Endothelial cell of umbilical vein (primary cell): ENCODE measurements around the gene SLC47A2. TPM values are rescaled to one million over a fixed set of nuclear protein-coding genes. Genes with fewer than 3 reads are reported as not detected.

Source experiments
- BruUV-seq: library from RNA; stranded (reverse); fragments of 400-500 nt; replicated peaks from 2 replicates; lab custom pipeline; 2021; lab: Mats Ljungman, UMichigan
- CTCF ChIA-PET: fragments of 300-600, 350-600 bp; sonication (Branson Sonifier 250); formaldehyde crosslinking; loops from one replicate; lab custom pipeline; 2021; ENCODE audit warnings: antibody characterized with exemption, inconsistent platforms; lab: Charles Lee
- POLR2A ChIA-PET: fragments of 300-600, 350-600 bp; sonication (Branson Sonifier 250); formaldehyde crosslinking; loops from one replicate; lab custom pipeline; 2021; ENCODE audit warnings: antibody characterized with exemption, inconsistent platforms; lab: Charles Lee
- DNase-seq: peaks from one replicate; pipeline ENCODE4 v3.0.0-alpha.2; 2011; ENCODE audit warnings: low read depth, low spot score
- FAIRE-seq: peaks from 2 replicates; lab custom pipeline; 2011; peaks lifted over from hg19 to GRCh38; lab: Jason Lieb, UNC
- H2AFZ ChIP-seq: 2 replicates; pipeline ENCODE4 v1.6.0; 2012; ENCODE audit warnings: low read depth, low read length, control low read depth, inconsistent platforms
- H3K27ac ChIP-seq: 2 replicates; pipeline ENCODE4 v1.5.1; 2011; ENCODE audit warnings: low read depth, mild to moderate bottlenecking, control low read depth, low read length, moderate library complexity; ENCODE audit not compliant: insufficient read depth
- H3K27me3 ChIP-seq, 2 experiments: 2 replicates each; pipeline versions ENCODE4 v1.6.0 to v1.6.1; 2011; ENCODE audit warnings: low read length in 2 of 2, mixed read lengths in 1 of 2; ENCODE audit not compliant: control insufficient read depth in 2 of 2, insufficient read depth in 2 of 2
- H3K36me3 ChIP-seq, 2 experiments: 2 replicates in 1 of 2; 3 replicates in 1 of 2; pipeline ENCODE4 v1.5.1; 2011; ENCODE audit warnings: low read length in 2 of 2, mild to moderate bottlenecking in 1 of 2, moderate library complexity in 1 of 2; ENCODE audit not compliant: control insufficient read depth in 2 of 2, insufficient read depth in 2 of 2; ENCODE audit errors: extremely low read depth in 1 of 2
- H3K4me1 ChIP-seq: 3 replicates; pipeline ENCODE4 v1.5.1; 2011; ENCODE audit warnings: mild to moderate bottlenecking, low read length; ENCODE audit not compliant: control insufficient read depth, insufficient read depth; ENCODE audit errors: extremely low read depth
- H3K4me2 ChIP-seq: 2 replicates; pipeline ENCODE4 v1.6.1; 2011; ENCODE audit warnings: low read length, control low read depth, mixed read lengths; ENCODE audit not compliant: insufficient read depth
- H3K4me3 ChIP-seq, 3 experiments: fragments of 200-600 bp in 1 of 3; sonication (generic), shearing (Covaris generic) in 1 of 3; replicated peaks in 1 of 3; 2 replicates each; pipeline ENCODE4 v1.5.1; 2011 to 2016; ENCODE audit warnings: control low read depth in 3 of 3, low read length in 3 of 3, mild to moderate bottlenecking in 2 of 3, inconsistent platforms in 1 of 3, low read depth in 1 of 3, moderate library complexity in 1 of 3; ENCODE audit not compliant: insufficient read depth in 1 of 3
- H3K79me2 ChIP-seq: 2 replicates; pipeline ENCODE4 v1.6.0; 2012; ENCODE audit warnings: low read length, inconsistent platforms; ENCODE audit not compliant: control insufficient read depth, insufficient read depth
- H3K9ac ChIP-seq: replicated peaks from 2 replicates; pipeline ENCODE3; 2011; ENCODE audit warnings: low read length, control low read depth; ENCODE audit not compliant: insufficient read depth; ENCODE audit errors: extremely low read depth
- H3K9me1 ChIP-seq: replicated peaks from 3 replicates; pipeline ENCODE4 v1.6.0; 2011; ENCODE audit warnings: mild to moderate bottlenecking, low read length; ENCODE audit not compliant: control insufficient read depth, insufficient read depth; ENCODE audit errors: extremely low read depth
- H3K9me3 ChIP-seq: replicated peaks from 2 replicates; pipeline ENCODE4 v1.5.1; 2012; ENCODE audit warnings: low read length, inconsistent platforms; ENCODE audit not compliant: control insufficient read depth, insufficient read depth
- H4K20me1 ChIP-seq: replicated peaks from 2 replicates; pipeline ENCODE3; 2011; ENCODE audit warnings: mild to moderate bottlenecking, low read length; ENCODE audit not compliant: control insufficient read depth, insufficient read depth; ENCODE audit errors: extremely low read depth
- EZH2 ChIP-seq: IDR thresholded peaks from 2 replicates; pipeline ENCODE4 v1.6.1; 2012; ENCODE audit warnings: borderline replicate concordance, low read depth, mild to moderate bottlenecking, moderate library complexity, low read length, inconsistent platforms; ENCODE audit not compliant: severe bottlenecking
- FOS ChIP-seq: IDR thresholded peaks from 2 replicates; pipeline ENCODE4 v1.6.1; 2011; ENCODE audit warnings: mild to moderate bottlenecking, low read length, moderate library complexity, borderline replicate concordance; ENCODE audit not compliant: insufficient read depth
- GATA2 ChIP-seq: IDR thresholded peaks from 2 replicates; pipeline ENCODE4 v1.7.0; 2011; ENCODE audit warnings: low read depth, mild to moderate bottlenecking, moderate library complexity, mixed read lengths, low read length; ENCODE audit not compliant: insufficient read length, insufficient read depth
- MYC ChIP-seq: IDR thresholded peaks from one replicate; pipeline ENCODE4 v1.6.1; 2011; ENCODE audit warnings: mild to moderate bottlenecking, low read depth, low read length
- dilution Hi-C: fragments of 300-500 bp; cut with MboI; formaldehyde crosslinking; loops from one replicate; pipeline ENCODE4 v1.15.0; 2019; ENCODE audit warnings: low sequenced_read_pairs; ENCODE audit not compliant: extremely low pct_ligation_motif_present
- intact Hi-C: fragments of 100-400 bp; cut with micrococcal nuclease; formaldehyde crosslinking; loops from one replicate; pipeline ENCODE4 v1.10.0; 2022
- polyA plus RNA-seq, 4 experiments: library from polyadenylated mRNA; depleted of rRNA in 3 of 4; stranded (reverse) in 3 of 4; unstranded in 1 of 4; fragments of >200 nt; gene quantifications; 2 replicates each; pipeline versions ENCODE4 v1.2.1 to v1.2.3, GENCODE V29; 2011 to 2012; ENCODE audit warnings: missing spikeins in 1 of 4
- total RNA-seq: library from RNA; stranded (reverse); gene quantifications from 2 replicates; pipeline ENCODE4 v1.2.3, GENCODE V29; 2021
- TF ChIP-seq, protein P1 (sequence below): IDR thresholded peaks from 2 replicates; pipeline ENCODE4 v1.6.1; 2011; ENCODE audit not compliant: insufficient read depth, insufficient read length

Gene SLC47A2
- total and polyA plus RNA-seq, 2 donors (not counting 3 experiments of a cell fraction or from before 2014, with no cell fraction given) = not detected

DNA sequence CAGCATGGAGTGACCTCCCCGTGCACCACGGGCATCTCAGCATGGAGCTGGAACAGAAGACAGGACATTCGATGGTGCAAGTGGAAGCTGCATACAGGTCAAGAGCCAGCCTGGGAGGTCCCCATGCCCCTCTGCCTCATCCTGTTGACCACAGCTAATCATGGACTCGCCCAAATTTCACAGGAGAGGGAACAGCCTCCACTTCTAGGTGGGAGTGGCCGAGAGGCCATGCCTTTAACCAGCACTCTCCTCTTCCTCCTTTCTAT, 3.8 kb upstream of the SLC47A2 start:
- no TSS peak for BruUV-seq
- ChIA-PET POLR2A (no interaction called here), CTCF (interaction anchor here (1.8 kb wide), 1 partner anchor 357 kb away, joined by 5 read pairs; the partner anchor contains the start of gene B9D1)
- H3K27me3 ChIP-seq = no peaks in the 10 kb centered on the region
- no peak overlapping the region for H3K27ac ChIP-seq
- H3K36me3 ChIP-seq = no peaks in the 10 kb centered on the region
- DNase-seq (no peak), FAIRE-seq (no peak)
- H3K79me2 ChIP-seq = no peaks in the 10 kb centered on the region
- no peaks in the 10 kb centered on the region for H4K20me1 ChIP-seq
- intact Hi-C loops = no loop called here
- no peaks in the 10 kb centered on the region for H3K9me3 ChIP-seq
- no peak overlapping the region for H3K9ac ChIP-seq
- peaks cover 7% of the 10 kb centered on the region for H3K4me1 ChIP-seq
- TF ChIP-seq FOS = no peak
- no peak for TF ChIP-seq GATA2
- no peak overlapping the region for H3K4me2 ChIP-seq
- no peak overlapping the region for H2AFZ ChIP-seq
- no peak overlapping the region for H3K4me3 ChIP-seq
- no peaks in the 10 kb centered on the region for H3K9me1 ChIP-seq
- dilution Hi-C loops = no loop called here

DNA sequence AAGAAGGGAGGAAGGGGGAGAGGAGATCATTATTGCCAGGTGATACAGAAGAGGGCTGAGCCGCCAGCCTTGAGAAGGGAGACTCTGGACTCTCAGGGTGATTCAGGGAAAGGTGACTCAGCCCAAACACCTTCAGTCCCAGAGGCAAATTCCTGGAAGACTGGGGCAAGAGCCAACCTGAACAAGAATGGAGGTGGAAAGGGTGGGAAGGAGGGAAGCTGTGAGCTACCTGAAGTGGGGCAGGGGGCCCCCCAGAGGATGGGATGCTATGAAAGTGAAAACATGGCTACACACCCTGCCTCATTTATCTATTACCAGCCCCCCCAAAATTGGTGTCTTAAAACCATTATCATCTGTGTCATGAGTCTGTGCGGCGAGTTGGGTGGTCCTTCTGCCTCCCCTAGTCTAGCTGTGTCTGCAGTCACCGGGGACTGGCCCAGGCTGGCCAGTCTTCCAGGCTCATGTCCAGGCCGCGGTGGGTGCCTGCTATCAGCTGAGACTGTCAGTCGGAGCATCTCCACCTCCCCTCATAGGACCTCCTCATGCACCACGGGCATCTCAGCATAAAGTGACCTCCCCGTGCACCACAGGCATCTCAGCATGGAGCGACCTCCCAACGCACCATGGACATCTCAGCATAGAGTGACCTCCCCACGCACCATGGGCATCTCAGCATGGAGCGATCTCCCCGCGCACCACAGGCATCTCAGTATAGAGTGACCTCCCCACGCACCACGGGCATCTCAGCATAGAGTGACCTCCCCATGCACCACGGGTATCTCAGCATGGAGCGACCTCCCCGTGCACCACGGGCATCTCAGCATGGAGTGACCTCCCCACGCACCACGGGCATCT, 3.2 kb upstream of the SLC47A2 start:
- FAIRE-seq (no peak), DNase-seq (no peak)
- peaks cover 3% of the 10 kb centered on the region for H3K4me1 ChIP-seq
- no peak overlapping the region for H3K9ac ChIP-seq
- H3K9me1 ChIP-seq = no peaks in the 10 kb centered on the region
- BruUV-seq = no TSS peak
- CTCF ChIA-PET = interaction anchor here (1.0 to 1.5 kb wide), 2 partner anchors 8 to 209 kb away, joined by 3 to 5 read pairs; no protein-coding TSS in a partner anchor
- POLR2A ChIA-PET = no interaction called here
- no peaks in the 10 kb centered on the region for H4K20me1 ChIP-seq
- TF ChIP-seq EZH2 = no peak
- TF ChIP-seq, protein P1, sequence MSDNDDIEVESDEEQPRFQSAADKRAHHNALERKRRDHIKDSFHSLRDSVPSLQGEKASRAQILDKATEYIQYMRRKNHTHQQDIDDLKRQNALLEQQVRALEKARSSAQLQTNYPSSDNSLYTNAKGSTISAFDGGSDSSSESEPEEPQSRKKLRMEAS = no peak
- no peak for TF ChIP-seq FOS
- no peak for TF ChIP-seq MYC
- no peaks in the 10 kb centered on the region for H3K36me3 ChIP-seq
- no peak overlapping the region for H2AFZ ChIP-seq
- no peaks in the 10 kb centered on the region for H3K9me3 ChIP-seq
- H3K27me3 ChIP-seq = no peaks in the 10 kb centered on the region
- dilution Hi-C loops (no loop called here), intact Hi-C loops (no loop called here)
- no peak overlapping the region for H3K27ac ChIP-seq
- no peak overlapping the region for H3K4me2 ChIP-seq
- H3K4me3 ChIP-seq = no peak overlapping the region
- H3K79me2 ChIP-seq = no peaks in the 10 kb centered on the region
